ENCODE measurements around the gene THUMPD2.

THUMPD2 gene

DNA sequence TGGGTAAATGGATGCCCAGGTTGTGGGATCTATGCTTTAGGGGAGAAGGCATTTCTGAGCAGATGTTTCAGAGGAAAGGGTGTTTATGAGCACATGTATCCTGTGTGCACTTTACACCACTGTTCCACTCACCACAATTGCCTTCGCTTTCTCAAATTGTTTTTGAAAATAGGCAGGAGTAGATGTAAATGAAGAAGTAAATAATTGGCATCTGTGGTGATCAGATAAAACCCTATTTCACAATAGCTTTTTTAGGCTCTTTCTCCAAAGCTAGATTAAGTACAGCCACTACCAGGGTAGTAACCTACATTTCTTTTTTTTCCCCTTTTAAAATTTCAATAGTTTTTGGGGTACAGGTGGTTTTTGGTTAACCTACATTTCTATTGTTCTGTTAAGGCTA lies 72.7 kb downstream of the THUMPD2 start:
- TF ChIP-seq, protein P1, sequence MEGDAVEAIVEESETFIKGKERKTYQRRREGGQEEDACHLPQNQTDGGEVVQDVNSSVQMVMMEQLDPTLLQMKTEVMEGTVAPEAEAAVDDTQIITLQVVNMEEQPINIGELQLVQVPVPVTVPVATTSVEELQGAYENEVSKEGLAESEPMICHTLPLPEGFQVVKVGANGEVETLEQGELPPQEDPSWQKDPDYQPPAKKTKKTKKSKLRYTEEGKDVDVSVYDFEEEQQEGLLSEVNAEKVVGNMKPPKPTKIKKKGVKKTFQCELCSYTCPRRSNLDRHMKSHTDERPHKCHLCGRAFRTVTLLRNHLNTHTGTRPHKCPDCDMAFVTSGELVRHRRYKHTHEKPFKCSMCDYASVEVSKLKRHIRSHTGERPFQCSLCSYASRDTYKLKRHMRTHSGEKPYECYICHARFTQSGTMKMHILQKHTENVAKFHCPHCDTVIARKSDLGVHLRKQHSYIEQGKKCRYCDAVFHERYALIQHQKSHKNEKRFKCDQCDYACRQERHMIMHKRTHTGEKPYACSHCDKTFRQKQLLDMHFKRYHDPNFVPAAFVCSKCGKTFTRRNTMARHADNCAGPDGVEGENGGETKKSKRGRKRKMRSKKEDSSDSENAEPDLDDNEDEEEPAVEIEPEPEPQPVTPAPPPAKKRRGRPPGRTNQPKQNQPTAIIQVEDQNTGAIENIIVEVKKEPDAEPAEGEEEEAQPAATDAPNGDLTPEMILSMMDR (conservative IDR thresholded peaks at IDR 0.05; ENCODE audit: low read depth): no peak
- POLR2A ChIA-PET (ENCODE audit: low non-redundant PET): no interaction called here
- no peak overlapping the region for H3K27ac ChIP-seq
- no peak for DNase-seq (ENCODE audit: low spot score)
- CTCF ChIA-PET: no interaction called here

- no peak for DNase-seq (ENCODE audit: low spot score)
- ChIA-PET POLR2A (ENCODE audit: low non-redundant PET) (no interaction called here), CTCF (no interaction called here)
- no peak overlapping the region for H3K27ac ChIP-seq
- TF ChIP-seq, protein P1 (conservative IDR thresholded peaks at IDR 0.05; ENCODE audit: low read depth): no peak
Measured at GRCh38 chr2:39705638-39706037, 73.4 kb downstream of the THUMPD2 start.

DNA sequence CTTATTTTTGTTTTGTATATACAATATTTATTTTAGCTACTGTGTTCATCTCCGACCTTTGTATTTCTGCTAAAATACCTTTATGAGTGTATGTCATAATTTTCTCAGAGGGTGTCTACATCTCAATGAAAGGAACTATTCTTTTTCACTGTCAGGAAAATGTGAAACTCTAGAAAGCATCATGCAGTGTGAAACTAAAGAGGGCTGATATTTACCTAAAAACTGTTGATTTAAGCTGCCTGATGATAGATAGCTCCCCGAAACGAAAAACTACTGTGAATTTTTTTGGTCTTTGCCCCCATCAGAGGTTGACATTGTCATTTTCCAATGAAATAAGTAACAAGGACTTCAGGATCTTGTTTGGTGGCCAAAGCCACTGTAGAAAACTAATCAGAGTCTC lies 74.5 kb downstream of the THUMPD2 start:
- DNase-seq (ENCODE audit: low spot score): no peak
- no peak overlapping the region for H3K27ac ChIP-seq
- POLR2A ChIA-PET (ENCODE audit: low non-redundant PET): no interaction called here
- TF ChIP-seq, protein P1 (conservative IDR thresholded peaks at IDR 0.05; ENCODE audit: low read depth): no peak
- CTCF ChIA-PET: no interaction called here

- POLR2A ChIA-PET (ENCODE audit: low non-redundant PET): no interaction called here
- no peak overlapping the region for H3K27ac ChIP-seq
- CTCF ChIA-PET: interaction anchor here (0.6 to 0.8 kb wide), 2 partner anchors 26 to 36 kb away, joined by 5 to 10 read pairs; no protein-coding TSS in a partner anchor
- no peak for DNase-seq (ENCODE audit: low spot score)
- TF ChIP-seq, protein P1 (conservative IDR thresholded peaks at IDR 0.05; ENCODE audit: low read depth): no peak
Measured at GRCh38 chr2:39703181-39703872, 75.7 kb downstream of the THUMPD2 start.

DNA sequence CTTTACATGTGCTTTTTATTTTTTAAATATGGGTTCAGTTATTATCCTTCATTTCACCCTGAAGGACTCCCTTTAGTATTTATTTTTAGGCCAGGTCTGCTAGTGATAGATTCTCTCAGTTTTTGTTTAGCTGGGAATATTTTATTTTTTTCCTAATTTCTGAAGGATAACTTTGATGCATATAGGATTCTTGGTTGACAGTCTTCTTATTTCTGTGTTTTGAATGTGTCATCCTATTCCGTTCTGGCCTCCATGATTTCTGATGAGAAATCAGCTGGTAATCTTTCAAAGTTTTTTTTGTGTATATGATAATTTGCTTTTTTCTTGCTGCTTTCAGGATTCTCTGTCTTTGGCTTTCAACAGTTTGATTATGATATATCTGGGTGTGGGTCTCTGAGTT lies 77.9 kb downstream of the THUMPD2 start:
- CTCF ChIA-PET: interaction anchor here (0.6 kb wide), 2 partner anchors 98 to 1253 kb away, joined by 3 to 7 read pairs; no protein-coding TSS in a partner anchor
- POLR2A ChIA-PET (ENCODE audit: low non-redundant PET): no interaction called here
- DNase-seq (ENCODE audit: low spot score): no peak

GRCh38 chr2:39697454-39697853 lies 81.6 kb downstream of the THUMPD2 start:
- ChIA-PET POLR2A (ENCODE audit: low non-redundant PET) (no interaction called here), CTCF (interaction anchor here (1.4 kb wide), 1 partner anchor 317 kb away, joined by 3 read pairs; no protein-coding TSS in a partner anchor)

More for the DNA sequence above, 77.9 kb downstream of the THUMPD2 start:
- TF ChIP-seq, protein P1 (conservative IDR thresholded peaks at IDR 0.05; ENCODE audit: low read depth): no peak
- H3K27ac ChIP-seq: no peak overlapping the region

More at GRCh38 chr2:39697454-39697853, 81.6 kb downstream of the THUMPD2 start:
- H3K27ac ChIP-seq: no peak overlapping the region
- no peak for DNase-seq (ENCODE audit: low spot score)
- TF ChIP-seq, protein P1 (conservative IDR thresholded peaks at IDR 0.05; ENCODE audit: low read depth): no peak
